BJ (cell line): Measurements from ENCODE around the gene CSHL1. TPM values are rescaled to one million over a fixed set of nuclear protein-coding genes. Genes with fewer than 3 reads are reported as not detected.
"Not testable (repeated sequence)": the region's sequence is repeated elsewhere in the genome, so short reads cannot be mapped to it uniquely, and the experiment has no call there.

Source experiments
- CTCF ChIA-PET: fragments of 350-600 bp; formaldehyde crosslinking; extraction: SDS; loops from one replicate; lab custom pipeline; 2021; ENCODE audit warnings: antibody characterized with exemption, inconsistent platforms; lab: Yijun Ruan, JAX
- POLR2A ChIA-PET: fragments of 300-600 bp; sonication (Branson Sonifier 250); formaldehyde crosslinking; extraction: SDS; loops from one replicate; lab custom pipeline; 2021; ENCODE audit warnings: antibody characterized with exemption; lab: Charles Lee
- DNase-seq: peaks from one replicate; pipeline ENCODE4 v3.0.0-alpha.2; 2011; ENCODE audit warnings: low read depth
- H3K27me3 ChIP-seq: 2 replicates; pipeline ENCODE4 v1.6.0; 2011; ENCODE audit warnings: low read length; ENCODE audit not compliant: control insufficient read depth, insufficient read depth
- H3K36me3 ChIP-seq: 2 replicates; pipeline ENCODE4 v1.5.1; 2011; ENCODE audit warnings: low read length; ENCODE audit not compliant: control insufficient read depth, insufficient read depth
- H3K4me3 ChIP-seq: 2 replicates; pipeline ENCODE4 v1.5.1; 2011; ENCODE audit warnings: low read depth, mild to moderate bottlenecking, control low read depth, low read length
- CTCF ChIP-seq: IDR thresholded peaks from 2 replicates; pipeline ENCODE4 v1.5.1; 2011; ENCODE audit warnings: low read depth, mild to moderate bottlenecking, control low read depth, inconsistent platforms, low read length, moderate library complexity; ENCODE audit not compliant: insufficient read depth
- polyA plus RNA-seq: library from polyadenylated mRNA; depleted of rRNA; stranded (reverse); fragments of >200 nt; gene quantifications from 2 replicates; pipeline ENCODE4 v1.2.3, GENCODE V29; 2011

CSHL1 gene
- polyA plus RNA-seq, 1 experiment: not detected

GRCh38 chr17:63903787-63904201 is 7.3 kb downstream of the CSHL1 start:
- H3K4me3 ChIP-seq, H3K36me3 ChIP-seq, POLR2A ChIA-PET, H3K27me3 ChIP-seq, DNase-seq: not testable (repeated sequence)
- CTCF ChIA-PET: interaction anchor here (0.7 to 8.5 kb wide), 14 partner anchors 8 to 230 kb away, joined by 3 to 53 read pairs (median 3); partner anchors contain the start of genes CSHL1, GH1 and ICAM2
- TF ChIP-seq CTCF: peak; percentile 42

- CTCF ChIA-PET: interaction anchor here (0.7 to 8.5 kb wide), 8 partner anchors 10 to 395 kb away, joined by 3 to 53 read pairs (median 10); partner anchors contain the start of genes CSHL1, GH1 and GH2
- not testable (repeated sequence) for H3K36me3 ChIP-seq, H3K4me3 ChIP-seq, H3K27me3 ChIP-seq, DNase-seq
- POLR2A ChIA-PET: interaction anchor here (0.6 kb wide), 1 partner anchor 39 kb away, joined by 3 read pairs; no protein-coding TSS in a partner anchor
These were observed 9.1 kb downstream of the CSHL1 start for GRCh38 chr17:63901971-63902370.

GRCh38 chr17:63898899-63899798 is 11.9 kb downstream of the CSHL1 start:
- H3K4me3 ChIP-seq, DNase-seq, POLR2A ChIA-PET, H3K36me3 ChIP-seq, H3K27me3 ChIP-seq: not testable (repeated sequence)
- CTCF ChIA-PET: interaction anchor here (1.3 kb wide), 1 partner anchor 48 kb away, joined by 3 read pairs; no protein-coding TSS in a partner anchor

GRCh38 chr17:63896524-63897354 is 14.3 kb downstream of the CSHL1 start, which contains the start of gene CSH1:
Gene CSH1 (minus strand): TSS chr17:63896574. CDS start chr17:63896511, 63 bp downstream.
- DNase-seq, H3K27me3 ChIP-seq, H3K36me3 ChIP-seq, H3K4me3 ChIP-seq, CTCF ChIA-PET, POLR2A ChIA-PET: not testable (repeated sequence)

GRCh38 chr17:63894821-63895220 is 16.2 kb downstream of the CSHL1 start:
- H3K36me3 ChIP-seq, DNase-seq, H3K4me3 ChIP-seq, POLR2A ChIA-PET: not testable (repeated sequence)
- CTCF ChIA-PET: interaction anchor here (2.7 kb wide), 1 partner anchor 11 kb away, joined by 12 read pairs; no protein-coding TSS in a partner anchor
- peaks cover 11% of the 10 kb centered on the region for H3K27me3 ChIP-seq

- H3K4me3 ChIP-seq, DNase-seq, POLR2A ChIA-PET, H3K36me3 ChIP-seq: not testable (repeated sequence)
- CTCF ChIA-PET: interaction anchor here (0.8 to 2.7 kb wide), 2 partner anchors 10 to 18 kb away, joined by 3 to 12 read pairs; partner anchors contain the start of gene CSHL1
- peaks cover 11% of the 10 kb centered on the region for H3K27me3 ChIP-seq
These were observed 17.0 kb downstream of the CSHL1 start for GRCh38 chr17:63894021-63894420.

- TF ChIP-seq CTCF: peak; percentile 26; the same call in 1 of the 2 replicates
- POLR2A ChIA-PET, H3K36me3 ChIP-seq, DNase-seq, H3K4me3 ChIP-seq: not testable (repeated sequence)
- peaks cover 13% of the 10 kb centered on the region for H3K27me3 ChIP-seq
- CTCF ChIA-PET: interaction anchor here (1.1 to 2.7 kb wide), 7 partner anchors 9 to 44 kb away, joined by 3 to 12 read pairs (median 4); partner anchors contain the start of gene GH2
These were observed 18.6 kb downstream of the CSHL1 start for GRCh38 chr17:63892316-63893037.
